Measurements from ENCODE around the gene PEBP1.

PEBP1 gene

DNA sequence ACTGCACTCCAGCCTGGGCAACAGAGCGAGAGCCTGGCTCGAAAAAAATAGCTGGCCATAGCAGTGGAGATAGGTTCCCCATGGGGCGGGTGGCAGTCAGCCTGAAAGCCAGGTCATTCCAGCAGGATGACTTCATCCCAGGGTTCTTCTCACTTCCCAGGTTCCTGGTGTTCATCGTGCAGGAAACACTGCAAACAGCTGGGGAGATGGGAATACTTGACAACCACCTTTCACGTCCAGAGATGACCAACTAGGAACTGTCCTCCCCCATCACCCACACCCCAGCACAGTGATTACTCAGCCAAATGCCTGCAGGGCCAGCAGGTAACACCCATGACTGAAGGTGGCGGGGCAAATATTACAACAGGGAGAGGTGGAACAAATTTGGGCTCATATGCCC lies 33.9 kb upstream of the PEBP1 start:
- no peak for DNase-seq (ENCODE audit: low read depth)
- TF ChIP-seq, protein P1, sequence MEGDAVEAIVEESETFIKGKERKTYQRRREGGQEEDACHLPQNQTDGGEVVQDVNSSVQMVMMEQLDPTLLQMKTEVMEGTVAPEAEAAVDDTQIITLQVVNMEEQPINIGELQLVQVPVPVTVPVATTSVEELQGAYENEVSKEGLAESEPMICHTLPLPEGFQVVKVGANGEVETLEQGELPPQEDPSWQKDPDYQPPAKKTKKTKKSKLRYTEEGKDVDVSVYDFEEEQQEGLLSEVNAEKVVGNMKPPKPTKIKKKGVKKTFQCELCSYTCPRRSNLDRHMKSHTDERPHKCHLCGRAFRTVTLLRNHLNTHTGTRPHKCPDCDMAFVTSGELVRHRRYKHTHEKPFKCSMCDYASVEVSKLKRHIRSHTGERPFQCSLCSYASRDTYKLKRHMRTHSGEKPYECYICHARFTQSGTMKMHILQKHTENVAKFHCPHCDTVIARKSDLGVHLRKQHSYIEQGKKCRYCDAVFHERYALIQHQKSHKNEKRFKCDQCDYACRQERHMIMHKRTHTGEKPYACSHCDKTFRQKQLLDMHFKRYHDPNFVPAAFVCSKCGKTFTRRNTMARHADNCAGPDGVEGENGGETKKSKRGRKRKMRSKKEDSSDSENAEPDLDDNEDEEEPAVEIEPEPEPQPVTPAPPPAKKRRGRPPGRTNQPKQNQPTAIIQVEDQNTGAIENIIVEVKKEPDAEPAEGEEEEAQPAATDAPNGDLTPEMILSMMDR (IDR thresholded peaks at IDR 0.05; ENCODE audit: low read length, missing control alignments): no peak
- H3K4me3 ChIP-seq (replicated peaks; ENCODE audit: low read depth, low read length): no peak overlapping the region

- peak overlapping the region; percentile 64 for H3K4me3 ChIP-seq (replicated peaks; ENCODE audit: low read depth, low read length)
- DNase-seq (ENCODE audit: low read depth): no peak
- TF ChIP-seq, protein P1 (IDR thresholded peaks at IDR 0.05; ENCODE audit: low read length, missing control alignments): no peak
These were observed 33.3 kb upstream of the PEBP1 start for GRCh38 chr12:118102609-118103008.

GRCh38 chr12:118103201-118103600 lies 32.7 kb upstream of the PEBP1 start:
- TF ChIP-seq, protein P1 (IDR thresholded peaks at IDR 0.05; ENCODE audit: low read length, missing control alignments): no peak
- H3K4me3 ChIP-seq (replicated peaks; ENCODE audit: low read depth, low read length): peak overlapping the region; percentile 64
- DNase-seq (ENCODE audit: low read depth): no peak

GRCh38 chr12:118103601-118104382 lies 32.1 kb upstream of the PEBP1 start, which contains the start of gene VSIG10:
VSIG10 (minus strand) TSS chr12:118104011; CDS start chr12:118103671, 340 bp downstream.
- peak within 1 kb of the TSS; percentile 64 for H3K4me3 ChIP-seq (replicated peaks; ENCODE audit: low read depth, low read length)
- peak; percentile 62 for DNase-seq (ENCODE audit: low read depth)
- TF ChIP-seq, protein P1 (IDR thresholded peaks at IDR 0.05; ENCODE audit: low read length, missing control alignments): no peak

GRCh38 chr12:118107011-118107410 lies 28.9 kb upstream of the PEBP1 start:
- TF ChIP-seq, protein P1 (IDR thresholded peaks at IDR 0.05; ENCODE audit: low read length, missing control alignments): no peak
- H3K4me3 ChIP-seq (replicated peaks; ENCODE audit: low read depth, low read length): no peak overlapping the region
- no peak for DNase-seq (ENCODE audit: low read depth)

GRCh38 chr12:118107694-118108093 lies 28.2 kb upstream of the PEBP1 start:
- no peak for DNase-seq (ENCODE audit: low read depth)
- TF ChIP-seq, protein P1 (IDR thresholded peaks at IDR 0.05; ENCODE audit: low read length, missing control alignments): no peak
- H3K4me3 ChIP-seq (replicated peaks; ENCODE audit: low read depth, low read length): no peak overlapping the region

GRCh38 chr12:118109088-118109487 lies 26.8 kb upstream of the PEBP1 start:
- TF ChIP-seq, protein P1 (IDR thresholded peaks at IDR 0.05; ENCODE audit: low read length, missing control alignments): no peak
- DNase-seq (ENCODE audit: low read depth): no peak
- no peak overlapping the region for H3K4me3 ChIP-seq (replicated peaks; ENCODE audit: low read depth, low read length)

All from fibroblast of pulmonary artery (primary cell).